Stimulated activated CD4-positive, alpha-beta T cell treated with anti-CD3 and anti-CD28 coated beads, Interleukin-2, amount 100 ng/mL, for 48 hours (primary cell): ENCODE data around the gene CARD10.

Source experiments
- DNase-seq, 2 donors: peaks; one replicate each; pipeline ENCODE4 v3.0.0-alpha.2; 2020

CARD10 gene

DNA sequence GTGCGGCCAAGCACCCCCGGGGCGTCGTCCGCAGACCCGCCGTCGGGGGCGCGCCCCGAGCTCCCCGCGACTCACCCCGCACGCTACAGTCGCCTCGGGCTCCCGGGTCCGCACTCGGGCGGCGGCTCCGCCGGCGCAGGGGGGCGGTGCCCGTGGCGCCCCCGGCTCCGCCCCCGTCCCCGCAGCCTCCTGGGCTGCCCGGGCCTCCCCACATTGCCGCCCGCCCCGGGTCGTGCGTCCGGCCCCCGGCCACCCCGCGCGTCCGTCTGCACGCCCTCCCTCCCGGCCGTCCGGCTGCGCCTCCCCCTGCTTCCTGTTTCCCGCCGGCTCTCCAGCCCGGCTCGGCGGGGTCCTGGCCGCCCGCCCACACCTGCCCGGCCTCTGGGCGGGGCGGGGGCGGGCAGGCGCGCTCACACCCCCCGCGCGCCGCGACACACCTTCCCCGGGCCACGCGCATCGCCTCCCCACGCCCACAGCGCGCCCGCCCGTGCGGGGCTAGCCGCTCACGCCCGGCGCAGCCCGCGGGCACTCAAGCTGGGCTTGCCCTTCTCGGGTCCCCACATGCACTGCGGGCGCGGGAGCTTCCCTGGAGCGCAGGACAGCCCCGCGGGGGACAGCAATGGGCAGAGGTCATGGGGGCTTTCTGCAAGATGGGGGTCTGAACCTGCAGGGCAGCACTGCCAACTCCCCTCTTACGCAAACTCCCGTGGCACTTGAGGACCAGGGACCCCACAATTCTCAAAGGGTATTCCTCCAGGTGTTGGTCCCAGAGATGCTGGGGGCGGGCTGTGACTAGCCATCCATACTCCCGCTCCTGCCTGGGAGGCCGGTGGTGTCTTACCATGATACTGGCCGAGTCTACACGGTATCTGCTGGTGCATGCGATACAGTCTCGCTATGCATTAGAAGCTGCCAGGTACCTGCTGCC, at the start of gene CARD10:
Gene CARD10 (minus strand): TSS at position 148 of the 928 bp plus-strand sequence. CDS start 215 bp downstream, outside the sequence.
- no peak for DNase-seq

DNA sequence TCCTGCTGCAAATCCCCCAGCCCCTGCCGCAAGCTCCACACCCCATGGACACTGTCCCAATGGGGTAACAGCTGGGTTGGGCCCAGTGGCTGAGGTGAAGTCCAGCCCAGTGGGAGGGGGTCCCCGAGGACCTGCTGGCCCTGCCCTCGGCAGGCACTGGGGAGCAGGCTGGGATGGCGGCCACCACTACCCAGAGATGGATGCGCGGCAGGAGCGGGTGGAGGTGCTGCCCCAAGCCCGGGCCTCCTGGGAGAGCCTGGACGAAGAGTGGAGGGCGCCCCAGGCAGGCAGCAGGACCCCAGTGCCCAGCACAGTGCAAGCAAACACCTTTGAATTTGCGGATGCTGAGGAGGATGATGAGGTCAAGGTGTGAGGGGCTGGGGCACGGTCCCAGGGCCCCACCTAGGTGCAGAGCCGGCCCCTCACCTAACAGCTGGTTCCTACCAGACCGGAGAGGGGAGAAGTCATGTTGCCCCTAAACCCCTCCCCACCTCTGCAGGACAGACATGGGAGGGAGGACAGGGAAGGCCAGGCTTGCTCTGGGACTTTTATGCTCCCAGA, 49.3 kb upstream of the CARD10 start:
- DNase-seq = no peak

GRCh38 chr22:37568012-37568411, 48.8 kb upstream of the CARD10 start:
- no peak for DNase-seq

GRCh38 chr22:37566903-37567798, 47.9 kb upstream of the CARD10 start:
- DNase-seq = peak; percentile 90 to 95

GRCh38 chr22:37566329-37566837, 47.2 kb upstream of the CARD10 start:
- no peak for DNase-seq

DNA sequence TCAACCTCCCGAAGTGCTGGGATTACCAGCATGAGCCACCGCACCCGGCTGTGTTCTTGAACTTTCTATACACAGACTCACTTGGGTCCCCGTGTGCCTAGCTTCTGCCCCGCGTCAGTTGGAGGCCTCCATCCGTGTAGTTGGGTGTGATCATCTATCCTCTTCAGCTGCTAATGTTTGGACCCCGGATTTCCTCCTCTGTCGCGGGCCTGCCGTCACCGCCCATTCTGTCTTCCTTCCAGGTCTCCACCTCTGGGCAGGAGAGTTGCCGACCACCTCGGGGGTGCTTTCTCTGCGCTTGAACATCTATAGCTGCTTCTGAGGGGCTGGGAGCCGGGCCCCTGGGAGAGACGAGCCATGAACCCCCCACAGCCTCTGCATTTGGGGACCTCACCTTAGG, 46.6 kb upstream of the CARD10 start:
- DNase-seq = no peak

GRCh38 chr22:37564111-37564711, 45.0 kb upstream of the CARD10 start:
- DNase-seq = no peak

DNA sequence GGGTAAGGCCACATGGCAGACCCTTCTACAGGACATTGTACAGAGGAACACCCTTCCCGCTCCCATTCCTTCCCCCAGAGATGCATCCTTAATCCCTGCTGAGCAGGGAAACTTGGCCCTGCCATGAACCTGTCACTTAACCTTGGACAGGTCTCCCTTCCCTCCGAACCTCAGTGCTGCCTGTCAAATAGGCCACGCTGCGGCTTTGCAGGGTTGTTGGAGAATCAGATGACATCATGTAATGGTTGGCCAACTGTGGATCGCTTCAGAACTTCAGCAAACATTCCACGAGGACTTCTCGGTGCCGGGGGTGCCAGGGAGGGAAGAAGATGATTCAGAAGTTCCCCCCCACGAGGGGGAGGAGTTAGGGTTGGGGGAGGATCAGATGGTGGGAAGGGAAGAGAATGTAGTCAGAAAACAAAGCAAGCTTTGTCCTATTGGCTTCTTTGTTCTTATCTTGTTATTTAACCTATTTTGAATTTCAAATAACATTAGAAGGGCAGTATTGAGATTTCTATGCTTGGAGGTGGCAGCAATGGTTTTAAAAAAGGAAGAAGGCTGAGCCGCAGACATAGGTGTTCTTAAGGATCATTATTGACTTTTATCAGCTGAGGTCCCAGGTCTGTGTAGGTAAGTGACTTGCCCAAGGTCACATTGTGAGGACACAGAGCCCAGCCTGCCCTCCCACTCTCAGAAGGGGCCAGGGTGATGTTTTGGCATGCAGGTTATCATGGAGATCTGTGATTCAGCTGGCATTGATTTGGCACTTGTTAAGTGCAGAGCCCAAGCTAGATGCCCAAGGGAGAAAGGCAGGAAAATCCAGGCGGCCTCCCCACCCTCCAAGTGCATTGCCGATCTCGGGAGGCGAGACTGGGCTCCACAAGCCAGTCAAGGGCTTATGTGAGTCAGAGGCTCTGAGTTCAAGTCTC, 44.2 kb upstream of the CARD10 start:
- DNase-seq = no peak

DNA sequence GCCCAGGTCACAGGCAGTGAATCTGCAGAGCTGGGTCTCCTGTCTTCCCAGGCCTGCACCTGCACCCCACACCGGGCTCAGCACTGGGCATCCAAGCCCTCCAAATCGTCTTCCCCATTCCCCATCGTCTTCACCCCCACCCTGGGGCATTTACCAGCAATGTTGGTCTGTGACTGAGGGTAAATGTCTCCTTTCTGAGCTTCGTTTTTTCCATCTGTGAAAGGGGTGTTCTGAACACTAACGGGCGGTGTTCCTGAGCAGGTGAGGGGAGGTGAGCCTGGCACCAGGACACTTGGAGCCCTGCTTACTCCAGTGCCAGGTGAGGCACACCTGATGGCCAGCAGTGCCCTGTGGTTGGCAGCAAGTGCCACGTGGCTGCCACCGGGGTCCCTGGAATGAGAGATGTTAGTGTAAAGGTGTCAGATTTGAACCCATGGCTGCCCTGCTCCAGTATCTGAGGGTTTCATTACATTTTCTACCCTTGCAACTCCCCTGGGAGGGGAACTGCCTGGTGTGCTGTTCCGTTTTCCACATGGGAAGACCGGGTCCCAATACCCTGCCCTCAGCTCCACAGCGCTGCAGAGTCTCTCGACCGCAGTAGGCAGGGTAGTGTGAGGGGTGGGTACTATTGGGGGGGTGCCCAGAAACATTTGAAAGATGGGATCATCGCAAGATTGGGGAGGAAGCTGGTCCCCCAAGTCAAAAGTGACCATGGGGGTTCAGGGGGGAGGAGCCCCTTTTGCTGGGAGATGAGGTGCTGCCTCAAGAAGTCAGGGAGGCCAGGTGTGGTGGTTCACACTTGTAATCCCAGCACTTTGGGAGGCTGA, 43.0 kb upstream of the CARD10 start:
- no peak for DNase-seq

DNA sequence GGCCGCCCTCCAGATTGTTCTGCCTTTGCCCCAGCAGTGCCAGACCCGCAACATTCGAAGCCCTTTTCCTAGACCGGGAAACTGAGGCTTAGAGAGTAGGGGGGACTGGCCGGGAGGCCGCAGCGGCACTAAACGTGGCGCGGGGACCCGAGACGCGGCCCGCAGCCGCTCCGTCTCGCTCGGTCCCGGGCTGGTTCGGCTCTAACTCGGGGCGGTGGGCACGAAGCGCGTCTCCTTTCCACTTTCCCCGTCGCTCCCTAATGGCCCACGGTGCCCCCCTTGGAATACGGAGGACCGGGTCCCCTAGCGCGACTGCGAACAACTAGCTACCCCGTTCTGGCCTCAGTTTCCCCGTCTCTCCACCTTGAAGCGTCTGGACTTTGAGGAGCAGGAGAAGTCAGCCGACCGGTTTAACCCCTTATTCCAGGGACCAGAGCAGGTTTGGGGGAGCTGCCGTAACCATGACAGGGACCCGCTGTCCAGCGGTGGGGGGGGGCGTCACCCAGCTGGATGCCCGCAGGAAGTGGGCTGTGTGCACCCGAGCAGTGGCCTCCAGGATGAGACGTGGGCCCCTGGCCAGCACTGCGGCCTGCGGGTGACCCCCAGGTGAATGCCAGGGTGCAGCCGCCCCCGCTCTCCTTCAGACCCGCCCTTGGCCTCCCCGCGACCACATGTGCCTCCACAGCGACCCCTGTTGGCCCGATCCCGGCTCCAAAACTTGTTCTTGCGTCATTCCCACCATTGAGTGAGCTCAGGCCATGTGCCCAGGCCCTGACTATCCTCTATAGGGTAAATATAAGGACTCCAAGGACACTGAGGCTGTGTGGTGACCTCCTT, 42.2 kb upstream of the CARD10 start:
- DNase-seq = peak; percentile 85 to 88

- DNase-seq = no peak
Measured at GRCh38 chr22:37560608-37561211, 41.5 kb upstream of the CARD10 start.

- DNase-seq = no peak
Measured at GRCh38 chr22:37559901-37560607, 40.8 kb upstream of the CARD10 start, which contains the start of gene CDC42EP1. TSS of gene CDC42EP1 (plus strand) at chr22:37560480. CDS start at chr22:37566350, 5,870 bp downstream.

- DNase-seq = no peak
Measured at GRCh38 chr22:37559521-37559900, 40.3 kb upstream of the CARD10 start.

DNA sequence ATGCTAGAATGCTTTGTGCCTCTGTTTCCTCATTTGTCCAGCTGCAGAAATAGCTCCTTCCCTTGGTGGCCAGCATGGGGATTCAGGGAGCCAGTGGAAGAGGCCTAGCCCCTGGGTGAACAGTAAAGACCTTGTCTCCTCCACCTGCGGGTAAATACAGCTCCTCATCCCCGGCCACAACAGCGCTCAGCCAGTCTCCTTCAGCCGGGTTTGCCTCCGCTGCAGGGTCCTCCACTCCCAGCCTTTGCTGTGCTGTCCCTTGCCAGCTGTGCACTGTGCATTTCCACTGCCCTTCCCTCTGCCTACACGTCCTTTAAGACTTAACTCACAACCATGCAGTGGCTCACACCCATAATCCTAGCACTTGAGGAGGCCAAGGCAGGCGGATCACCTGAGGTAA, 39.6 kb upstream of the CARD10 start:
- no peak for DNase-seq

DNA sequence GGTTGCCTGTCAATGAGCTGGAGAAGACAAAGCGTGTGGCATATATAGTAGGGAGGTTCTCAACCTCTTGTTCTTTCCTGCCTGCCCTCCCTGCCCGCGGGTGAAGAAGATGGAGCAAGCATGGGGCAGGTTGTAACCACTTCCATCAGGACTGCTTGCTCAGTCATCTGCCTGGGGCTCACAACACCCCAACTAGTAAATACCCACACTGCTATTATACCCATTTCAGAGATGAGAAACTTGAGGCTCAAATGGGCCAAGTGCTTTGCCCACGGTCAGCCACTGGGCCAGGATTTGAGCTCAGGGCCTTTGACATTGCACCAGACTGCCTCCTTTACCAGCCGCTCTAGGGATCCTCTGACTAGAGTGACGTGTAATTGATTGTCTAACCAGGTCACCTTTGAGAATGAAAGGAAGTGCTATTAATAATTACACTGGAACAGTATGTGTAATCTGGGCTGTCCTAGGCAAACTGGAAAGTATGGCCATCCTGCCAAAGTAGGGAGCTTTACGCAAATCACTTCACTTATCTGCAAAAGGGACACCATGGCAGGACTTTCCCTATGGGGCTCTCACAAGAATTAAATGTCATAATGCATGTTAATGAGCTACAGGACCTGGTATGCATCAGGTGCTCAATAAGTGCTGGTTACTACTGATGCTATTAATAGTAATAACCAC, 38.2 kb upstream of the CARD10 start:
- no peak for DNase-seq

DNA sequence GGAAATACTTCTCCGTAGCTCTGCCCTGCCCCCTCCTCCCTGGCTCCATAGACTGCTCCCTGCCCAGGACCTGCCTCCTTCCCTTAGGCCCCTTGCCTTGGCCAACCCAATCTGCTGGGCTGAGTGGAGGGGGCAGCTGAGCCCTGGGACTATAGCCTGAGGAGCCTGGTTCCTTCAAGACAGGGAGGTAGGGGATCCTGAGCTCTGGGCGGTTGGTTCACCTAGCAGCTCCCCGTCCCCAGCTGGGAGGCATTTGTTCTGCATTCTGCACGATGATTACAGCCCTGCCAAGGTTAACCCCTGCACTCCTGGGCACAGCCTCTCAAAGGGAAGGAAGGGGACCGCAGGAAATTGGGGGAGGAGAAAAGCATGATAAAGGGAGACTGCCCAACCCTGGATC, 37.5 kb upstream of the CARD10 start:
- no peak for DNase-seq

DNA sequence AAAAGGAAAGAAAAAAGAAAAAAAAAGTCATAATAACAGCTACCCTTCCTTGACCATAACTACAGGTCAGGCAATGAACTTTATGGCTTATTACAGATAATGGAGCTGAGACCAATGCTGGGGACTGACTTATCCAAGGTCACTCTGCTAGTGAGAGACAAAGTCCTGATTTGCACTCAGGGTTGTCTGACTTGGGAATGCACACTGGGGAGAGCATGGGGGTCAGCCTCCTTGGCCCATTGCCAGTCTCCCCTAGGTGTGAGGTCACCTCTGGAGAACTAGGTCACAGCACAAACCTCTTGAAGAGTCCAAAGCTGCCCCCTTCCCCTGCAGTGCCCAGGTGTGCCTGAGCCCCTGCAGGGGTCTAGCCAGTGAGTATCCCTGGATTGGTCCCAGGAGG, 35.8 kb upstream of the CARD10 start:
- no peak for DNase-seq

GRCh38 chr22:37553725-37554124, 34.5 kb upstream of the CARD10 start:
- DNase-seq = no peak
